Hematopoietic multipotent progenitor cell (in vitro differentiated cells): Measurements from ENCODE around the gene RAG1. TPM values are rescaled to one million over a fixed set of nuclear protein-coding genes. Genes with fewer than 3 reads are reported as not detected.
"Not testable (repeated sequence)": the region's sequence is repeated elsewhere in the genome, so short reads cannot be mapped to it uniquely, and the experiment has no call there.

Experiments used
- DNase-seq, 3 donors: peaks; one replicate each; pipeline ENCODE4 v3.0.0-alpha.2; 2011 to 2015; ENCODE audit warnings: low read depth in 2 of 3, low spot score in 2 of 3
- total RNA-seq: library from RNA; depleted of rRNA; stranded (reverse); fragments of >200 nt; gene quantifications from one replicate; pipeline ENCODE4 v1.2.3, GENCODE V29; 2012

Gene RAG1
- total RNA-seq = 1.3 TPM

DNA sequence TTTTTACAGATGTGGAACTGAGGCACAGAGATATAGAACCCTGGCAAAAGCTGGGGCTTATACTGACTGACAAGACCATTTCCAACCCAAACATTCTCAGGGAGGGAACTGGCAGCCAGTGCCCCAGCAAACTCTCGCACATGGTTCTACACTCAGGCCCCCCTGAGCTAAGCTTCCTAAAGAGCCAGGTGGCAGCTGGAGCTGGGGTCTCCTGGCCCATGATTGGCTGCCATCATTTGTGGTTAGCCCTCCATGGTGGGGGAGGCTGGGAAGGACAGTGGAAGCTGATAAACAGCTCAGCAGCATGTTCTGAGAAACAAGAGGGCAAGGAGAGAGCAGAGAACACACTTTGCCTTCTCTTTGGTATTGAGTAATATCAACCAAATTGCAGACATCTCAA, at the start of gene RAG1:
Gene RAG1 (plus strand): TSS at position 314 of the 400 bp plus-strand sequence. CDS start 5,298 bp downstream, outside the sequence.
- no peak for DNase-seq

DNA sequence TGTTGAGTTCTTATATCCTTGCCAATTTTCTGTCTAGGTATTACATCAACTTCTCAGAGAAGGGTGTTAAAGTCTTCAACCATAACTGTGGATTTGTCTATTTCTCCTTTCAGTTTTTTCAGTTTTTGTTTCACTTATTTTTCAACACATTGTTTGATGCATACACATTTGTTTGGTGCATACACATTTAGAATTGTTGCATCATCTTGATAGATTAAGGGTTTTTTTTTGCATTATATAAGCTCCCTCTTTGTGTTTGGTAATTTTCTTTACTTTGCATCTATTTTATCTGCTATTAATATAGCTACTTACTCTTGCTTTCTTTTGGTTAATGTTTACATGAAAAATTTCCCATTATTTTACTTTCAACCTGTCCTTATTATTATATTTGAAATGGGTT, 37.0 kb upstream of the RAG1 start:
- no peak for DNase-seq

- DNase-seq = peak in 2 of 3 donors; percentile 16 to 52
These were observed 34.7 kb upstream of the RAG1 start for GRCh38 chr11:36532941-36533601.

GRCh38 chr11:36534276-36534840, 33.4 kb upstream of the RAG1 start:
- no peak for DNase-seq

GRCh38 chr11:36540998-36541397, 26.8 kb upstream of the RAG1 start:
- peak in 2 of 3 donors; percentile 43 to 73 for DNase-seq

- no peak for DNase-seq
These were observed 17.3 kb upstream of the RAG1 start for GRCh38 chr11:36550385-36551115.

DNA sequence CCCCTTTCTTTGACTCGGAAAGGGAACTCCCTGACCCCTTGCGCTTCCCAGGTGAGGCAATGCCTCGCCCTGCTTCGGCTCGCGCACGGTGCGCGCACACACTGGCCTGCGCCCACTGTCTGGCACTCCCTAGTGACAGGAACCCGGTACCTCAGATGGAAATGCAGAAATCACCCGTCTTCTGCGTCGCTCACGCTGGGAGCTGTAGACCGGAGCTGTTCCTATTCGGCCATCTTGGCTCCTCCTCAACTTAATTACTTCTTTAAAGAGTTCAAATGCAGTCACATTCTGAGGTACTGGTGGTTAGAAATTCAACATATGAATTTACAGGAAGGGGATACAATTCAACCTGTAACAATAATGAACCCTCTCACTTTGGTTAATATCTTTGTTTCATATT, 10.4 kb upstream of the RAG1 start:
- not testable (repeated sequence) for DNase-seq

DNA sequence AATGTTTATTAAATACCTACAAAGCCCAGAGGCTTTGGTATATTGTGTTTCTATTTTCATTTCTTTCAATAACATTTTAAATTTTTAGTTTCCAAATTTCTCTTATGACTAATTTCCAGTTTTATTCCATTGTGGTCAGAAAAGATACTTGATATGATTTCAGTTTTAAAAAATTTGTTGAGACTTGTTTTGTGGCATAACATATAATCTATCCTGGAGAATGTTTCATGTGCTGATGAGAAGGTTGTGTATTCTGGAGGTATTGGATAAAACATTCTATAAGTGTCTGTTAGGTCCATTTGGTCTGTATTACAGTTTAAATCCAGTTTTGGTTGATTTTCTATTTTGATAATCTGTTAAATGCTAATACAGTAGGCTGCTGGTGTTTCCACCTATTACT, 9.8 kb upstream of the RAG1 start:
- no peak for DNase-seq

GRCh38 chr11:36558571-36559413, 9.0 kb upstream of the RAG1 start:
- no peak for DNase-seq

DNA sequence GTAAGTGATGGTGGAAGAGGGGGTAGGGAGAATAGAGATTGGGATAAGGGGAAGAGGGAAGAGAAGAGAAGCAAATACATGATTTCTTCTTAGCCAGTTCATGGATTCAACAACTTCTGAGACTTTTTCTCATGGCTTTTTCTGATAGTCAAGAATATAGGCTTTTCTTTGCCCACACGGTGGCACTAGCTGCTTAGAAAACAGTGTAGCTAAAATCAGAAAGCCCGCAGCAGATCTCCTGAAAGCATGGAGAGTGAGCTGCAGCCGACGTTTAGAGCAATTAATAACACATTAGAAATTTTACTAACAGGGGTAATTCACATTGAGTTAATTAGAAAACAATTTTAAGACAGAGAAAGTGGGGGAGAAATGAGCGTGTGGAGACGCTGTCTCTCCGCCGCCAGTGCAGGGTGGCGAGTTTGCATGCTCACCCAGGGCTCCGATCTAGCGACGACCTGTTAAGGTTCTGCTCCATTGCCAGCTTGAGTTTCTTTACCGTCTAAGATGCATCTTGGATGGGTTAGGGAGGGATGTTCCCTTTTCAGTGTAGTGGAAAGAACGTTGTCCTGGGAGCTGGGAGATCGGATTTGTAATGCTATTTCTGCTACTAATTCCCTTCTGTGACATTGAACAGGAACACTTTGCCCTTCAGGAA, 3.3 kb upstream of the RAG1 start:
- DNase-seq = peak in 2 of 3 donors; percentile 58 to 88

DNA sequence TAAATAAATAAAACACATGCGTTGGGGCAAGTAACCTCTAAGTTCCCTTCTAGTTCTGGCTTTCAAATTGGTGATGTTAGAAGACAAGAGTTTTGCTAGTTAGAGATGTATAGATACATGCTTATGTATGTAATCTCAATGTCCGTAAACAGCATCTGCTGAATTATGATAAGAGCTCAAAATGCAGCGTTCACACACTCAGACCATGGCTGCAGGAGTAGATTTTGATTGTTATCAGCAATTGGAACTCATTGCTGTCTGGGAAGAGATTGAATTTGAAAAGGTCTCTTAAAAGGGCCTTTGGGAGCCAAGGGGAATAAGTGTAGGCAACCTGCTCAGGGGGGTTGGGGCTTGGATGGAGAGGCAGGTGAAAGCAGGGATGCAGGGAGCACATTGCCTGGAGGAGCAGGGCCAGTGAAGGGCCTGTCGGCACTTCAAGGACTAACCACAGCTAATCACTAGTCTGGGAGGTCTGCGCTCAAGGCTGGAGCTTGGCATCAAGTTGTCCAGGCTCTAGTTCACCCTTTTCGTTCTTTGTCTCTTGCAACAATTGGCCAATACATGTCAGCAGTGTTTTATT, 2.7 kb upstream of the RAG1 start:
- peak in 2 of 3 donors; percentile 5 to 21 for DNase-seq

GRCh38 chr11:36566407-36567053, 1.3 kb upstream of the RAG1 start:
- no peak for DNase-seq

- no peak for DNase-seq
These were observed 1.3 kb downstream of the RAG1 start for GRCh38 chr11:36569095-36569494.

- DNase-seq = no peak
These were observed 6.7 kb downstream of the RAG1 start for GRCh38 chr11:36574486-36574885.

GRCh38 chr11:36577373-36577772, 9.6 kb downstream of the RAG1 start:
- DNase-seq = no peak

GRCh38 chr11:36577859-36578258, 10.1 kb downstream of the RAG1 start:
- DNase-seq = no peak

DNA sequence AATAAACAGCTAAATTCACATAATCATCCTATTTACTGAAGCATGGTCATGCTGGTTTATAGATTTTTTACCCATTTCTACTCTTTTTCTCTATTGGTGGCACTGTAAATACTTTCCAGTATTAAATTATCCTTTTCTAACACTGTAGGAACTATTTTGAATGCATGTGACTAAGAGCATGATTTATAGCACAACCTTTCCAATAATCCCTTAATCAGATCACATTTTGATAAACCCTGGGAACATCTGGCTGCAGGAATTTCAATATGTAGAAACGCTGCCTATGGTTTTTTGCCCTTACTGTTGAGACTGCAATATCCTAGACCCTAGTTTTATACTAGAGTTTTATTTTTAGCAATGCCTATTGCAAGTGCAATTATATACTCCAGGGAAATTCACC, 10.7 kb downstream of the RAG1 start:
- no peak for DNase-seq

DNA sequence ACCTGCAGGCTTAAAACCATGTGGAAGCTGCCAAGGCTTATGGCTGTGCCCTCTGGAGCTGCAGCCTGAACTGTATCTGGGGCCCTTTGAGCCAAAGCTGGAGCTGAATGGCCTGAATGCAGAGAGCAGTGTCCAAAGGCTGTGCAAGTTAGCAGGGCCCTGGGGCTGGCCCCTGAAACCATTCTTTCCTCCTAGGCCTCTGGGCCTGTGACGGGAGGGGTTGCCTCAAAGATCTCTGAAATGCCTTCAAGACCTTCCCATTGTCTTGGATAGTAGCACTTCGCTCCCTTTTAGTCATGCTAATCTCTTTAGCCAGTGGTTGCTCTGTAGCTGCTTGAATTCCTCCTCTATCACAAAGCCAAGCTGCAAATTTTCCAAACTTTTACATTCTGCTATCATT, 13.7 kb downstream of the RAG1 start:
- DNase-seq = no peak

DNA sequence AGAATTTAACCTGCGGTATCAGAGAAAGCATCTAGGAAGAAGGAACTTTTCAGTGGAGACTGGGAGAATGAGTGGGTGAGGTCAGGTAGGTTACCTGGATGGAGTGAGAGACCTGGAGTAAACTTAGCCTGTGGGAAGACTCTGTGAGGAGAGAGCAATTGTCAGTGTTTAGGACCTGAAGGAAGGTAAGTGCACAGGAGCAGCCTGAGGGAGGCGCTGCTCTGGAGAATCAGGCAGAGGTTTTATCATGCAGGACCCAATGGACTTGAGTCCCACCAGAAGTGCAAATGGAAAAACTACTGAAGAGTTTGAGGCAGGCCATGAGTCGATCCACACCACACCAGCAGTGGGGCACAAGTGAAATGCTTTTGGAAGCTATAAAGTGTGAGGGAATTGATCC, 15.9 kb downstream of the RAG1 start:
- DNase-seq = no peak

DNA sequence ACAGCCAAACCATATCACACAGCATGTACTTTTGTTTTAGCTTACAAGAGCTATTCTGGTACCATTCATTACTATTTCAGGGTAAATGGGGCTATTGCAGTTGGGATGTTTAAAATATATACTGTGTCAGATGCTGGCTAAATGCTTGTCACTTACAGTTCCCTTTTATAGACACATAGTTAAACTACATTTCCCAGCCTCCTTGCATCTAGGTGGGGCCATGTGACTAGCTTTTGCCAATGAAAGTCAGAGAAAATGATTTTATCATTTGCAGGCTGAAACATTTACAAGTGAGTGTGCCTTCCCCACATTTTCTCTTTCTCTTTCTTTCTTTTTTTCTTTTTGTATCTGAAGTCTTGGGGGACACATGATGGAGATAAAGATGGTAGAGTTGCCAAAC, 18.7 kb downstream of the RAG1 start:
- DNase-seq = peak in 2 of 3 donors; percentile 26 to 67
